Urothelium cell line (cell line): ENCODE measurements around the gene SNAPC1.

Experiments
- DNase-seq: peaks from one replicate; pipeline ENCODE4 v3.0.0; 2011; ENCODE audit warnings: low spot score, mixed read lengths
- FAIRE-seq: peaks from 2 replicates; lab custom pipeline; 2011; peaks lifted over from hg19 to GRCh38; lab: Jason Lieb, UNC

SNAPC1 gene

GRCh38 chr14:61749264-61749663, 13.0 kb upstream of the SNAPC1 start:
- DNase-seq: no peak
- FAIRE-seq: no peak

- no peak for DNase-seq
- FAIRE-seq: no peak
Observed at GRCh38 chr14:61749867-61750266, 12.4 kb upstream of the SNAPC1 start.

- no peak for DNase-seq
- FAIRE-seq: no peak
Observed at GRCh38 chr14:61750708-61751474, 11.3 kb upstream of the SNAPC1 start.

GRCh38 chr14:61751475-61751989, 10.7 kb upstream of the SNAPC1 start:
- FAIRE-seq (no peak), DNase-seq (no peak)

- DNase-seq (no peak), FAIRE-seq (peak; percentile 74)
Observed at GRCh38 chr14:61752626-61753025, 9.6 kb upstream of the SNAPC1 start.

- peak; percentile 85 for FAIRE-seq
- DNase-seq: no peak
Observed at GRCh38 chr14:61753631-61754030, 8.6 kb upstream of the SNAPC1 start.

- DNase-seq (peak; percentile 54), FAIRE-seq (peak; percentile 98)
Observed at GRCh38 chr14:61754627-61755381, 7.4 kb upstream of the SNAPC1 start.

GRCh38 chr14:61755382-61755742, 6.9 kb upstream of the SNAPC1 start:
- DNase-seq: peak; percentile 50
- FAIRE-seq: peak; percentile 32

- DNase-seq: no peak
- no peak for FAIRE-seq
Observed at GRCh38 chr14:61756135-61756534, 6.1 kb upstream of the SNAPC1 start.

GRCh38 chr14:61759878-61760277, 2.3 kb upstream of the SNAPC1 start:
- DNase-seq (no peak), FAIRE-seq (peak; percentile 77)

- no peak for FAIRE-seq
- no peak for DNase-seq
Observed at GRCh38 chr14:61761557-61761956, 663 bp upstream of the SNAPC1 start.

GRCh38 chr14:61764342-61765122, 2.3 kb downstream of the SNAPC1 start:
- no peak for FAIRE-seq
- DNase-seq: no peak

- DNase-seq (no peak), FAIRE-seq (peak; percentile 97)
Observed at GRCh38 chr14:61765225-61765943, 3.2 kb downstream of the SNAPC1 start.

- FAIRE-seq: no peak
- DNase-seq: no peak
Observed at GRCh38 chr14:61766151-61766550, 3.9 kb downstream of the SNAPC1 start.

- FAIRE-seq (peak; percentile 83), DNase-seq (no peak)
Observed at GRCh38 chr14:61768240-61768639, 6.0 kb downstream of the SNAPC1 start.

GRCh38 chr14:61769893-61770292, 7.7 kb downstream of the SNAPC1 start:
- DNase-seq (no peak), FAIRE-seq (no peak)

GRCh38 chr14:61774861-61775260, 12.6 kb downstream of the SNAPC1 start:
- FAIRE-seq (peak; percentile 58), DNase-seq (no peak)

GRCh38 chr14:61780125-61780524, 17.9 kb downstream of the SNAPC1 start:
- DNase-seq: no peak
- FAIRE-seq: no peak

- DNase-seq (no peak), FAIRE-seq (no peak)
Observed at GRCh38 chr14:61797309-61797708, 35.1 kb downstream of the SNAPC1 start.

- FAIRE-seq: peak; percentile 79
Observed at GRCh38 chr14:61802010-61802568, 39.9 kb downstream of the SNAPC1 start.

More at GRCh38 chr14:61802010-61802568, 39.9 kb downstream of the SNAPC1 start:
- DNase-seq: no peak
